Osteoblast (primary cell): ENCODE data around the gene DPF3. TPM values are rescaled to one million over a fixed set of nuclear protein-coding genes. Genes with fewer than 3 reads are reported as not detected.

Source experiments
- DNase-seq: peaks from one replicate; pipeline ENCODE4 v3.0.0; 2011; ENCODE audit warnings: low spot score, mixed read lengths; ENCODE audit not compliant: insufficient read length; ENCODE audit errors: missing footprints
- H2AFZ ChIP-seq: 2 replicates; pipeline ENCODE4 v1.6.0; 2011; ENCODE audit warnings: mild to moderate bottlenecking, low read length
- H3K27ac ChIP-seq: 2 replicates; pipeline ENCODE4 v1.5.1; 2011; ENCODE audit warnings: mild to moderate bottlenecking, low read depth, low read length, moderate library complexity
- H3K27me3 ChIP-seq: 2 replicates; pipeline ENCODE4 v1.6.0; 2012; ENCODE audit warnings: mild to moderate bottlenecking, control low read depth, inconsistent platforms, low read length, moderate library complexity; ENCODE audit not compliant: insufficient read depth
- H3K36me3 ChIP-seq: 2 replicates; pipeline ENCODE4 v1.5.1; 2011; ENCODE audit warnings: mild to moderate bottlenecking, low read length, control low read depth, moderate library complexity; ENCODE audit not compliant: insufficient read depth
- H3K4me1 ChIP-seq: 2 replicates; pipeline ENCODE4 v1.5.1; 2011; ENCODE audit warnings: mild to moderate bottlenecking, low read length, control low read depth, moderate library complexity; ENCODE audit not compliant: insufficient read depth
- H3K4me2 ChIP-seq: 2 replicates; pipeline ENCODE4 v1.6.0; 2011; ENCODE audit warnings: mild to moderate bottlenecking, low read length; ENCODE audit not compliant: insufficient read depth
- H3K4me3 ChIP-seq: fragments of 200-600 bp; sonication (generic); 3 replicates; pipeline ENCODE4 v1.5.1; 2012; ENCODE audit warnings: mild to moderate bottlenecking, low read length, inconsistent platforms; ENCODE audit not compliant: insufficient read depth
- H3K79me2 ChIP-seq: 2 replicates; pipeline ENCODE4 v1.6.0; 2012; ENCODE audit warnings: mild to moderate bottlenecking, low read length, control low read depth, inconsistent platforms; ENCODE audit not compliant: insufficient read depth
- H3K9me3 ChIP-seq: 2 replicates; pipeline ENCODE4 v1.5.1; 2011; ENCODE audit warnings: low read depth, low read length, control low read depth
- H4K20me1 ChIP-seq: 2 replicates; pipeline ENCODE4 v1.6.0; 2012; ENCODE audit warnings: mild to moderate bottlenecking, low read length, control low read depth; ENCODE audit not compliant: insufficient read depth
- CTCF ChIP-seq: IDR thresholded peaks from 2 replicates; pipeline ENCODE4 v1.5.1; 2011; ENCODE audit warnings: mild to moderate bottlenecking, low read depth, low read length, moderate library complexity; ENCODE audit errors: extremely low read depth
- total RNA-seq: library from RNA; depleted of rRNA; stranded (reverse); fragments of >200 nt; gene quantifications from 2 replicates; pipeline ENCODE4 v1.2.3, GENCODE V29; 2012

Gene DPF3
- total RNA-seq, 1 donor: 1.8 TPM

- TF ChIP-seq CTCF: no peak
- no peaks in the 10 kb centered on the region for H3K27me3 ChIP-seq
- H4K20me1 ChIP-seq: no peaks in the 10 kb centered on the region
- H2AFZ ChIP-seq: no peak overlapping the region
- no peaks in the 10 kb centered on the region for H3K9me3 ChIP-seq
- no peaks in the 10 kb centered on the region for H3K36me3 ChIP-seq
- H3K4me2 ChIP-seq: no peak overlapping the region
- no peaks in the 10 kb centered on the region for H3K79me2 ChIP-seq
- H3K4me3 ChIP-seq: no peak overlapping the region
- H3K4me1 ChIP-seq: peaks cover 28% of the 10 kb centered on the region
- no peak for DNase-seq
- no peak overlapping the region for H3K27ac ChIP-seq
These were observed 283.6 kb downstream of the DPF3 start for GRCh38 chr14:72610096-72610830.

DNA sequence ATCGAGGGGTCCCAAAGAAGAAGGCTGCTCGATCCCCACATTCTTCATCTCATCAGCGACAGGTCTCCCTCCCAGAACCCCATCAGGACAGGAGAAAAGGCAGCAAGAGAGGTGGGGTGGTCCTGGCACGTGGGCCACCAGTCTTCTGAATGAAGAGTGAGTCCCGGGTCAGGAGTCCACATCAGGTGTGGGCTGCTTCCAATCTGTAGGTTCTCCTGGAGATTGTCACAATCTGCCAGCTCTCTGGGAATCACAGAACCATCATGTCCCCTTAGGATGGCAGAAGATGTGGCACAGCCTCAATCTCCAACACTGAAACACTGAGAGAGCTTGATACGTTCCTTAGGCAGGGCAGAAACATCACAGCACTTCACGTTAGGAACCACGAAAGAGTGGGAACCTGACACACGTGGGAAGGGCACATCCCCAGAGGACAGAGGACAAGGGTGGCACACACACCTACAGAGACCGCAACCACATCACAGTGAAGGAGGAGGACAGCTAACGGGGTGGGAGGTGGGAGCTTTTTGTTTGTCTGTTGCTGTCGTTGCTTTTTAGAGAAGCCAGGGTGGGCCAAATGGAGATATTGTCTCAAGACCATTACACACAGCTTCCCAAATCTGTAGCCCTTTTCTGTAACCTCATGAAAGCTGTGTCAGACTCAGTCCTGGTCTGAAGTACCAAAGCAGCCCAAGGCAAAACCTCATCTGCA is 284.5 kb downstream of the DPF3 start:
- Histone ChIP-seq H4K20me1 (no peaks in the 10 kb centered on the region), H3K4me2 (no peak overlapping the region)

GRCh38 chr14:72608391-72609204 is 285.3 kb downstream of the DPF3 start:
- TF ChIP-seq CTCF: no peak
- H3K27me3 ChIP-seq: no peaks in the 10 kb centered on the region
- H3K27ac ChIP-seq: peak overlapping the region; percentile 80
- no peaks in the 10 kb centered on the region for H4K20me1 ChIP-seq
- no peaks in the 10 kb centered on the region for H3K9me3 ChIP-seq
- peak overlapping the region; percentile 3 for H2AFZ ChIP-seq
- H3K4me2 ChIP-seq: peak overlapping the region; percentile 53
- H3K4me3 ChIP-seq: no peak overlapping the region
- no peaks in the 10 kb centered on the region for H3K36me3 ChIP-seq
- H3K4me1 ChIP-seq: peaks cover 25% of the 10 kb centered on the region
- DNase-seq: peak; percentile 99
- no peaks in the 10 kb centered on the region for H3K79me2 ChIP-seq

More for the DNA sequence above, 284.5 kb downstream of the DPF3 start:
- no peaks in the 10 kb centered on the region for H3K9me3 ChIP-seq
- H3K79me2 ChIP-seq: no peaks in the 10 kb centered on the region
- H3K27ac ChIP-seq: peak overlapping the region; percentile 80
- TF ChIP-seq CTCF: no peak
- peak; percentile 87 for DNase-seq
- H3K4me1 ChIP-seq: peaks cover 25% of the 10 kb centered on the region
- H3K4me3 ChIP-seq: no peak overlapping the region
- no peaks in the 10 kb centered on the region for H3K36me3 ChIP-seq
- H3K27me3 ChIP-seq: no peaks in the 10 kb centered on the region
- H2AFZ ChIP-seq: peak overlapping the region; percentile 3
